Keratinocyte (primary cell): Measurements from ENCODE around the gene VEGFB.

Experiments used
- CTCF ChIP-seq, 3 experiments: IDR thresholded peaks in 1 of 3; conservative IDR thresholded peaks in 1 of 3; optimal IDR thresholded peaks in 1 of 3; 2 replicates in 2 of 3; 3 replicates in 1 of 3; pipeline versions ENCODE3 to v1.5.1; 2011; ENCODE audit warnings: low read length in 3 of 3, mild to moderate bottlenecking in 3 of 3, moderate library complexity in 2 of 3, control low read depth in 1 of 3, inconsistent platforms in 1 of 3; ENCODE audit not compliant: insufficient read depth in 2 of 3; ENCODE audit errors: extremely low read depth in 1 of 3
- EZH2 ChIP-seq: IDR thresholded peaks from one replicate; pipeline ENCODE4 v1.6.1; 2012; ENCODE audit warnings: inconsistent platforms, mild to moderate bottlenecking, low read length, moderate library complexity

- TF ChIP-seq CTCF (optimal IDR thresholded peaks at IDR 0.05 in 1 of 3, IDR thresholded peaks at IDR 0.05 in 1 of 3, conservative IDR thresholded peaks at IDR 0.05 in 1 of 3; ENCODE audit: extremely low read depth in 1 of 3, insufficient read depth in 2 of 3, low read length in 3 of 3) (no peak), EZH2 (no peak)
Observed at GRCh38 chr11:64208796-64209562, 25.4 kb upstream of the VEGFB start.
